RKO (cell line): ENCODE data around the gene ABCA5.

ENCODE experiments used
- DNase-seq: peaks from one replicate; pipeline ENCODE4 v3.0.0-alpha.2; 2016; ENCODE audit warnings: low spot score

Gene ABCA5

GRCh38 chr17:69267219-69267618 lies 59.7 kb downstream of the ABCA5 start:
- DNase-seq: no peak

- DNase-seq: no peak
Measured at GRCh38 chr17:69265873-69266272, 61.1 kb downstream of the ABCA5 start.

GRCh38 chr17:69254187-69254586 lies 72.7 kb downstream of the ABCA5 start:
- DNase-seq: no peak

GRCh38 chr17:69250641-69251040 lies 76.3 kb downstream of the ABCA5 start:
- DNase-seq: no peak

GRCh38 chr17:69246726-69247375 lies 80.1 kb downstream of the ABCA5 start:
- DNase-seq: peak; percentile 68

- no peak for DNase-seq
Measured at GRCh38 chr17:69246202-69246601, 80.7 kb downstream of the ABCA5 start.

GRCh38 chr17:69245617-69246016 lies 81.3 kb downstream of the ABCA5 start:
- no peak for DNase-seq

GRCh38 chr17:69239611-69240600 lies 87.0 kb downstream of the ABCA5 start:
- no peak for DNase-seq

GRCh38 chr17:69236946-69237345 lies 90.0 kb downstream of the ABCA5 start:
- no peak for DNase-seq

- DNase-seq: no peak
Measured at GRCh38 chr17:69236464-69236863, 90.5 kb downstream of the ABCA5 start.

GRCh38 chr17:69235338-69236058 lies 91.4 kb downstream of the ABCA5 start:
- DNase-seq: peak; percentile 73

- no peak for DNase-seq
Measured at GRCh38 chr17:69232650-69233049, 94.3 kb downstream of the ABCA5 start.

GRCh38 chr17:69231521-69231920 lies 95.4 kb downstream of the ABCA5 start:
- no peak for DNase-seq

GRCh38 chr17:69230939-69231338 lies 96.0 kb downstream of the ABCA5 start:
- no peak for DNase-seq

GRCh38 chr17:69228576-69228975 lies 98.4 kb downstream of the ABCA5 start, which contains the start of gene ABCA10:
TSS of gene ABCA10 (minus strand) at chr17:69228824. CDS start at chr17:69225358, 3,466 bp downstream.
- DNase-seq: no peak

- no peak for DNase-seq
Measured at GRCh38 chr17:69228018-69228417, 98.9 kb downstream of the ABCA5 start.

- no peak for DNase-seq
Measured at GRCh38 chr17:69227541-69227940, 99.4 kb downstream of the ABCA5 start.

GRCh38 chr17:69223809-69224208 lies 103.1 kb downstream of the ABCA5 start:
- no peak for DNase-seq

GRCh38 chr17:69222707-69223258 lies 104.2 kb downstream of the ABCA5 start:
- DNase-seq: no peak

GRCh38 chr17:69220098-69220497 lies 106.8 kb downstream of the ABCA5 start:
- no peak for DNase-seq

GRCh38 chr17:69218986-69219385 lies 107.9 kb downstream of the ABCA5 start:
- no peak for DNase-seq
